CD4-positive, alpha-beta memory T cell (primary cell): ENCODE measurements around the gene APBA2. TPM values are rescaled to one million over a fixed set of nuclear protein-coding genes. Genes with fewer than 3 reads are reported as not detected.
"Not testable (repeated sequence)": the region's sequence is repeated elsewhere in the genome, so short reads cannot be mapped to it uniquely, and the experiment has no call there.

Experiments used
- CTCF ChIA-PET: fragments of 350-600 bp; sonication (Branson Sonifier 250); formaldehyde crosslinking; loops from one replicate; lab custom pipeline; 2021; ENCODE audit warnings: inconsistent platforms; ENCODE audit not compliant: partially characterized antibody; lab: Charles Lee
- POLR2A ChIA-PET: fragments of 350-600 bp; sonication (Branson Sonifier 250); formaldehyde crosslinking; loops from one replicate; lab custom pipeline; 2021; ENCODE audit not compliant: partially characterized antibody; lab: Charles Lee
- DNase-seq, 5 donors: peaks; one replicate each; pipeline versions ENCODE4 v3.0.0 to v3.0.0-alpha.2; 2020 to 2022; ENCODE audit warnings: mixed read lengths in 1 of 5
- H3K27ac ChIP-seq: one replicate; pipeline ENCODE4 v1.7.0; 2013; ENCODE audit warnings: low read depth, low read length
- H3K27me3 ChIP-seq: 2 replicates; pipeline ENCODE4 v1.7.0; 2013; ENCODE audit warnings: mild to moderate bottlenecking, low read length, moderate library complexity; ENCODE audit not compliant: insufficient read depth
- H3K36me3 ChIP-seq: 2 replicates; pipeline ENCODE4 v1.7.0; 2013; ENCODE audit warnings: mild to moderate bottlenecking, low read length, moderate library complexity; ENCODE audit not compliant: insufficient read depth
- H3K4me1 ChIP-seq: 2 replicates; pipeline ENCODE4 v1.7.0; 2013; ENCODE audit warnings: mild to moderate bottlenecking, low read length, moderate library complexity; ENCODE audit not compliant: insufficient read depth
- H3K4me3 ChIP-seq, 2 donors: one replicate each; pipeline ENCODE4 v1.7.0; 2013; ENCODE audit warnings: low read length in 2 of 2, mild to moderate bottlenecking in 1 of 2
- H3K9me3 ChIP-seq, 2 donors: one replicate each; pipeline ENCODE4 v1.7.0; 2013; ENCODE audit warnings: low read length in 2 of 2, control low read depth in 1 of 2; ENCODE audit not compliant: control insufficient read depth in 1 of 2
- H3K27ac Mint-ChIP-seq, 7 donors: one replicate each; pipeline ENCODE4 v1.8.0; 2020 to 2021; ENCODE audit warnings: mixed read lengths in 7 of 7, mild to moderate bottlenecking in 6 of 7, inconsistent platforms in 3 of 7, moderate library complexity in 3 of 7
- H3K27me3 Mint-ChIP-seq, 2 donors: one replicate each; pipeline ENCODE4 v1.8.0; 2020 to 2021; ENCODE audit warnings: mixed read lengths in 2 of 2
- H3K36me3 Mint-ChIP-seq, 2 donors: one replicate each; pipeline ENCODE4 v1.8.0; 2020 to 2021; ENCODE audit warnings: mixed read lengths in 2 of 2, inconsistent platforms in 1 of 2, mild to moderate bottlenecking in 1 of 2
- H3K4me1 Mint-ChIP-seq, 4 donors: one replicate each; pipeline ENCODE4 v1.8.0; 2020 to 2021; ENCODE audit warnings: mixed read lengths in 4 of 4, mild to moderate bottlenecking in 1 of 4
- H3K4me3 Mint-ChIP-seq, 8 donors: one replicate each; pipeline ENCODE4 v1.8.0; 2020 to 2021; ENCODE audit warnings: mixed read lengths in 8 of 8, mild to moderate bottlenecking in 7 of 8, moderate library complexity in 6 of 8, inconsistent platforms in 3 of 8
- H3K9me3 Mint-ChIP-seq, 8 donors: one replicate each; pipeline ENCODE4 v1.8.0; 2020 to 2021; ENCODE audit warnings: mixed read lengths in 8 of 8, mild to moderate bottlenecking in 5 of 8, inconsistent platforms in 3 of 8, moderate library complexity in 1 of 8
- intact Hi-C: fragments of 100-400 bp; cut with micrococcal nuclease; formaldehyde crosslinking; loops from one replicate; pipeline ENCODE4 v1.15.1; 2023
- polyA plus RNA-seq, 2 donors: library from polyadenylated mRNA; unstranded; fragments of 300-500 nt; fragmentation: Illumina TruSeq; gene quantifications; one replicate each; pipeline ENCODE4 v1.2.3, GENCODE V29; 2021
- total RNA-seq, 2 experiments: library from RNA; stranded (reverse); gene quantifications; one replicate each; pipeline ENCODE4 v1.2.3, GENCODE V29; 2021

Gene APBA2
- total and polyA plus RNA-seq, 4 experiments from 2014 or later: 11.1 to 57.3 (median 40.4) TPM

DNA sequence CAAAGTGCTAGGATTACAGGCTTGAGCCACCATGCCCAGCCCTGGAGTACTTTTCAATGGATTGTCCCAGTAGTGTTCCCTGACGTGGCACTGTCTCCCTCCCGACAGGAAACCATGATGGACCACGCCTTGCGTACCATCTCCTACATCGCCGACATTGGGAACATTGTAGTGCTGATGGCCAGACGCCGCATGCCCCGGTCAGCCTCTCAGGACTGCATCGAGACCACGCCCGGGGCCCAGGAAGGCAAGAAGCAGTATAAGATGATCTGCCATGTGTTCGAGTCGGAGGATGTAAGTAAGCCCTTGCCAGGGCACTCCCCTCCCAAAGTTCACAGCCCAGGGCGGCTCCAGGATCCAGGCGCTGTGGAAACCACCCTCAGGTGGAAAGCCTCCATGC is 215.7 kb downstream of the APBA2 start:
- H3K36me3 Mint-ChIP-seq: peaks cover 10 to 33% of the 10 kb centered on the region in 2 donors
- H3K4me3 Mint-ChIP-seq: no peak overlapping the region
- no peak for DNase-seq
- peak overlapping the region in 1 of 7 donors; percentile 24 for H3K27ac Mint-ChIP-seq
- H3K4me1 Mint-ChIP-seq: peaks cover 0 to 12% (median 6%) of the 10 kb centered on the region in 4 donors
- CTCF ChIA-PET: interaction anchor here (0.9 to 5.2 kb wide), 16 partner anchors 11 to 312 kb away, joined by 3 to 46 read pairs (median 4); no protein-coding TSS in a partner anchor
- Histone ChIP-seq H3K4me1 (no peaks in the 10 kb centered on the region), H3K9me3 (no peaks in the 10 kb centered on the region), H3K27ac (no peak overlapping the region), H3K36me3 (peaks cover 8% of the 10 kb centered on the region), H3K4me3 (no peak overlapping the region), H3K27me3 (no peaks in the 10 kb centered on the region)
- no peaks in the 10 kb centered on the region for H3K27me3 Mint-ChIP-seq
- H3K9me3 Mint-ChIP-seq: peaks cover 0 to 2% (median 0%) of the 10 kb centered on the region in 8 donors
- intact Hi-C loops: no loop called here
- POLR2A ChIA-PET: no interaction called here

DNA sequence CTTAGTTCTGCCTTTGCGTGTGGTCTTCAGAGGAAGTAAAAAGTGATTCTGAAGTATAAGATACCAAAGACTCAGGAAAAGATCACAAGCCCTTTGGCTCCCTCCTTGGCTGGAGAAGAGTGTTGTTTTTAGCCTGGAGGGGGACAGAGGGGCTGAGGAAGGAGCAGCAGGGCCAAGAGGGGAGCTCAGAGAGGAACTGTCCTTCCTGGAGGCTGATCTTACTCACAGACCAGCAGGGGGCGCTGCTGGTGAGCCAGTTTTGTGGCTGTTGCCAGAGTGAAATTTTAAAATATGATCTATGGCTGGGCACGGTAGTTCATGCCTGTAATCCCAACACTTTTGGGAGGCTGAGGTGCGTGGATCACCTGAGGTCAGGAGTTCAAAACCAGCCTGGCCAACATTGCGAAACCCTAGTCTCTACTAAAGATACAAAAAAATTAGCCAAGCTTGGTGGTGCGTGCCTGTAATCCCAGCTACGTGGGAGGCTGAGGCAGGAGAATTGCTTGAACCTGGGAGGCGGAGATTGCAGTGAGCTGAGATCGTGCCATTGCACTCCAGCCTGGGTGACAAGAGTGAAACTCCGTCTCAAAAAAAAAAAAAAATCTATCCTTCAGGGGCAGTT is 216.5 kb downstream of the APBA2 start:
- Mint-ChIP-seq H3K36me3 (peaks cover 10 to 33% of the 10 kb centered on the region in 2 donors), H3K4me3 (peak overlapping the region in 3 of 8 donors; percentile 13 to 25 (median 25)), H3K27ac (peak overlapping the region in 1 of 7 donors; percentile 55), H3K4me1 (peaks cover 0 to 12% (median 6%) of the 10 kb centered on the region in 4 donors)
- H3K4me1 ChIP-seq, H3K4me3 ChIP-seq, H3K9me3 Mint-ChIP-seq, intact Hi-C loops, H3K9me3 ChIP-seq, H3K27me3 ChIP-seq, H3K27ac ChIP-seq, POLR2A ChIA-PET, H3K27me3 Mint-ChIP-seq, H3K36me3 ChIP-seq: not testable (repeated sequence)
- DNase-seq: peak in 4 of 5 donors; percentile 43 to 52 (median 46)
- CTCF ChIA-PET: interaction anchor here (0.9 to 5.2 kb wide), 17 partner anchors 12 to 312 kb away, joined by 3 to 46 read pairs (median 4); no protein-coding TSS in a partner anchor

DNA sequence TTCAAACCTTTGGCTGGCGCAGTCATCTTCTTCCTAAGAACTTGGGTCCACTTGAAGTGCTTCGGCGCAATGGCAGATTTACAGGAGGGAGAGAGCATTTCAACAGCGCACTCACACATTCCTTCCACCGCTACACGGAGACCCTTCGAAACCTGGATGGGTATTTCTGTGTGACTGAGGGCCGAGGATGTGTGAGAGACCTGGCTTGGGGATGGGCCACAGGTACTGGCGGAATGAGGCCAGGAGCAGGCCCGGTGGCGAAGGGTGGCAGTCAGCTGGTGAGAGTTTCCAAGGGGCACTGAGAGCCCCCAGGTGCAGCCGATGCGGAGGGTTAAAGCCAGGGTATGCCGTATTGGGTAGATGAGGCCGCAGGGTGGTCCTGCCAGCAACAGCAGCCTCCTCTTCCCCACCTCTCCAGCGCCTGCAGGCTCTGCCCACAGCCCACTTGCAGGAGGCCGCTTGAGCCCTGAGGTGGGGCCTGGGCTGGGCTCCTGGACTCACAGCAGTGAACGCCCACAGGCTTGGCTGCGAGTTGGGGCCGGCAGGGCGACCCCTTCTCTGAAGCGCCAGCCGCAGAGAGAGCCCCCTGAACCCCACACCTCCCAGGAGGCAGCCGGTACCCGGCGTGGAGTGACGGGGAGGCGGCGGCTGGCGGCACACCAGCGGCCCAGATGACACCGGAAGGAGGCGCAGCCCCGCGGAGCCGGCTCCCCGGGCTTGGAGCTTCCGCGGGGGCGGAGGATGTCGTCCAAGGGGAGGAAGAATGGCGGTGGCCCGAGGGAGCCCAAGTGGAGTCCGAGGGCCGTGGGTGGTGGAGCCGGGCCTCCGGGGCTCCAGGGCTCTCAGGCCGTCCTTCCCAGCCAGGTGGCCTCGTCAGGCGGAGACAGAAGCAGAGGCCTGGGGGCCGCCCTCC is 217.4 kb downstream of the APBA2 start:
- H3K9me3 ChIP-seq: no peaks in the 10 kb centered on the region
- H3K27me3 ChIP-seq: no peaks in the 10 kb centered on the region
- peaks cover 8% of the 10 kb centered on the region for H3K36me3 ChIP-seq
- peak in 1 of 5 donors; percentile 18 for DNase-seq
- H3K27ac ChIP-seq: no peak overlapping the region
- POLR2A ChIA-PET: no interaction called here
- no peaks in the 10 kb centered on the region for H3K27me3 Mint-ChIP-seq
- H3K4me3 ChIP-seq: no peak overlapping the region
- H3K27ac Mint-ChIP-seq: no peak overlapping the region
- H3K9me3 Mint-ChIP-seq: no peaks in the 10 kb centered on the region
- no peaks in the 10 kb centered on the region for H3K4me1 ChIP-seq
- intact Hi-C loops: no loop called here
- H3K4me3 Mint-ChIP-seq: no peak overlapping the region
- H3K4me1 Mint-ChIP-seq: peaks cover 0 to 12% (median 6%) of the 10 kb centered on the region in 4 donors
- H3K36me3 Mint-ChIP-seq: peaks cover 10 to 38% of the 10 kb centered on the region in 2 donors
- CTCF ChIA-PET: interaction anchor here (0.7 to 5.2 kb wide), 20 partner anchors 13 to 230 kb away, joined by 3 to 46 read pairs (median 4); partner anchors contain the start of gene APBA2

DNA sequence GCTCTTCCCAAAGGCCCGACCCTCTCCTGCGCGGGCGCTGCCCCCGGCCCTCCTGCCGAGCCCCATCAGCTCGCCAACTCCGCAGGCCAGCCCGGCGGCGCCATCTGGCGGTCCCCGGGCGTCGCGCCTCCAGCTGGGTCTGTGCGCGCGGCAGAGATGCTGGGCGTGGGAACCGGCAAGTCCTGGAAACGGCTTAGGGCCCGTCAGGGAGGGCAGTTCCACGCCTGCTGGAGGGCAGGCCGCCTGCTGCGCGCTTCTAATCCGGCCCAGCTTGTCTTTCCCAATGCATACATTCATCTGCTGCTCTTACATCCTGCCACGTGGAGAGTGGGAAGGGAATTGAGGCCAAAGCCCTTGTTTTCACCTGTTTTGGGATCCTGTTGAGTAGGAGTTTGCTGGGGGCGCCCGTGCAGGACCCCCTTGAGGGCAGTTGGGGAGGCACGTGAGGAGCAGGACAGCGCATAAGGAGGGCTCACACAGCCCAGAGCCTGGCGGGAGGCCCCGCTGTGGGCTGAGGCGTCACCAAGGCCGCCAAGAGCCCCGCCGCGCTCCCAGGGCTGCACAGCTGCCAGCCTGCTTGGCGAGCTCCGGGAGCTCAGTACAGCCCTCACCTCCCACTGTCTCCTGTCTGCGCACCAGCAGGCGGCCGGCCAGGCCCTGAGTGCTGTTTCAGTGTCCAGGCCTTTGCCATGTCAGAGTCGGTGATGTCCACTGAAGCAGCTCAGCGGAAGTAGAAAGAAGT is 218.2 kb downstream of the APBA2 start:
- H3K9me3 ChIP-seq: no peaks in the 10 kb centered on the region
- H3K27me3 ChIP-seq: no peaks in the 10 kb centered on the region
- peaks cover 0 to 12% (median 6%) of the 10 kb centered on the region in 4 donors for H3K4me1 Mint-ChIP-seq
- H3K4me1 ChIP-seq: no peaks in the 10 kb centered on the region
- no peaks in the 10 kb centered on the region for H3K27me3 Mint-ChIP-seq
- peaks cover 14 to 42% of the 10 kb centered on the region in 2 donors for H3K36me3 Mint-ChIP-seq
- H3K4me3 Mint-ChIP-seq: peak overlapping the region in 1 of 8 donors; percentile 4
- H3K36me3 ChIP-seq: peaks cover 8% of the 10 kb centered on the region
- no peaks in the 10 kb centered on the region for H3K9me3 Mint-ChIP-seq
- POLR2A ChIA-PET: no interaction called here
- peak in 4 of 5 donors; percentile 34 to 47 (median 43) for DNase-seq
- intact Hi-C loops: no loop called here
- CTCF ChIA-PET: interaction anchor here (0.7 to 5.2 kb wide), 9 partner anchors 14 to 231 kb away, joined by 3 to 46 read pairs (median 3); partner anchors contain the start of gene APBA2
- H3K4me3 ChIP-seq: no peak overlapping the region
- no peak overlapping the region for H3K27ac Mint-ChIP-seq
- H3K27ac ChIP-seq: no peak overlapping the region

DNA sequence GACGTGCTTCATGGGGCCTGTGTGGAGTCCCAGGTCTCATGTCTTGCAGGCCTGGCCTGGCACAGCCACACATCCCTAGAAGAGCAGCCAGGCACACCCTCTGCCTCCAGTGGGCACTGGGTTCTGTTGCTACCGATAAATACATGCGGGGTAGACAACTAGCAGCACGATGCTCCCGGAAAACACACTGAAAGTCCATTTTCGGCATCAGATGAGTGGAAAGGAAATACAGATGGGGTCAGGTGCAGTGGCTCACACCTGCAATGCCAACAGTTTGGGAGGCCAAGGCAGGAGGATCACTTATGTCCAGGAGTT is 218.7 kb downstream of the APBA2 start:
- H3K4me3 ChIP-seq: no peak overlapping the region
- no peaks in the 10 kb centered on the region for H3K27me3 ChIP-seq
- Mint-ChIP-seq H3K4me1 (peaks cover 0 to 12% (median 6%) of the 10 kb centered on the region in 4 donors), H3K27ac (no peak overlapping the region), H3K4me3 (no peak overlapping the region), H3K36me3 (peaks cover 14 to 42% of the 10 kb centered on the region in 2 donors), H3K9me3 (no peaks in the 10 kb centered on the region), H3K27me3 (no peaks in the 10 kb centered on the region)
- intact Hi-C loops: no loop called here
- no peak for DNase-seq
- H3K9me3 ChIP-seq: no peaks in the 10 kb centered on the region
- no peaks in the 10 kb centered on the region for H3K4me1 ChIP-seq
- POLR2A ChIA-PET: no interaction called here
- no peak overlapping the region for H3K27ac ChIP-seq
- CTCF ChIA-PET: interaction anchor here (0.7 to 5.2 kb wide), 3 partner anchors 14 to 169 kb away, joined by 3 to 46 read pairs (median 4); no protein-coding TSS in a partner anchor
- H3K36me3 ChIP-seq: peaks cover 8% of the 10 kb centered on the region

DNA sequence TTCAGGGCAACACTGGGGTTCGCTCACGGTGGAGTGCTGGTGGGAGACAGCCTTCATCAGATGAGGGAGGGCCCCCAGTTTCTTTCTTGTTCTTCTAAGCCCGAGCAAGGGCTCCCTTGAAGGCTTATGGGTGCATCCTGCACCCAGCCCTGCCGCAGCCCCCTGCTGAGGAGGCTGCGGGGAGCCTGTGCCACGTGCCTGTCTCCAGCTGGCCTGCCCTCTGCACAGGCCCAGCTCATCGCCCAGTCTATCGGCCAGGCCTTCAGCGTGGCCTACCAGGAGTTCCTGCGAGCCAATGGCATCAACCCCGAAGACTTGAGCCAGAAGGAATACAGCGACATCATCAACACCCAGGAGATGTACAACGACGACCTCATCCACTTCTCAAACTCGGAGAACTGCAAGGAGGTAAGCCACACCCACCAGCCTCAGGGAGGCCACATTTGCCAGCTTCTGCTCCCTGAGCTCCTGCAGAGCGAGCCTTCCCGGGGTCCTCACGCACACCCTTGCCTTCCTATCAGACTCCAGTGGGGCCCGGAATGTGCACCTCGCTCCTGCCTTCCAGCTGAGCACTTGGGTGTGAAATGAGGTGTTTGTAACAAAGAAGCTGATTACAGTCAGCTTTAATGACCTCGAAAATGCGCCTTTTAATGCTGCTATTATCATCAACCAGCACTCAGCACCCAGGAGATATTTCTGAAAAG is 219.5 kb downstream of the APBA2 start:
- no peak overlapping the region for H3K4me3 Mint-ChIP-seq
- H3K4me1 Mint-ChIP-seq: peaks cover 0 to 12% (median 6%) of the 10 kb centered on the region in 4 donors
- POLR2A ChIA-PET: no interaction called here
- Histone ChIP-seq H3K27me3 (no peaks in the 10 kb centered on the region), H3K4me1 (no peaks in the 10 kb centered on the region), H3K27ac (no peak overlapping the region), H3K36me3 (peaks cover 8% of the 10 kb centered on the region), H3K9me3 (no peaks in the 10 kb centered on the region), H3K4me3 (no peak overlapping the region)
- DNase-seq: no peak
- intact Hi-C loops: no loop called here
- H3K36me3 Mint-ChIP-seq: peaks cover 14 to 37% of the 10 kb centered on the region in 2 donors
- CTCF ChIA-PET: interaction anchor here (1.4 to 5.2 kb wide), 2 partner anchors 8 to 15 kb away, joined by 6 to 46 read pairs; no protein-coding TSS in a partner anchor
- H3K27me3 Mint-ChIP-seq: no peaks in the 10 kb centered on the region
- H3K27ac Mint-ChIP-seq: peak overlapping the region in 1 of 7 donors; percentile 68
- no peaks in the 10 kb centered on the region for H3K9me3 Mint-ChIP-seq
